ENCODE data around the gene PALB2. TPM values are rescaled to one million over a fixed set of nuclear protein-coding genes. Genes with fewer than 3 reads are reported as not detected.

Gene PALB2
- total and polyA plus RNA-seq, 9 of the 15 experiments (the other 6 are each of a cell fraction or from before 2014, with no cell fraction given) = 7.0 to 25.8 (median 15.2) TPM

DNA sequence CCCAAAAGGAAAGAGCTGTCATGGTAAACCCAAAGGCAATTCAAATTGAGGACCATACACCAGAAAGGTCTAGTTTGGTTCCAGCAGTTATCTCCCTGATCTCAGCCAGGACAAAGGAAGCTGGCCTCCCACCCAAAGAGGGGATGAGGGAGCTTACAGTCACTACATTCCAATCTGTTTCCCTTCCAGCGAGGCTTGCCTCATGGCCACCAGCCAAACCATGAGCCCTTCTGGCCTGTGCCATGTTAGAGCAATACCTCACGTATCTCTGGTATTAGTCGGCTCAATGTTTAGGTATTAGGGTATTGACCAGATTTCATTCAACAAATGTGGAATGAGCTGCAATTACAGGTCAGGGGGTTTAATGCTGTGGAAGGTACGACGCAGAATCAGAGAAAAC, 53.4 kb downstream of the PALB2 start:
- peaks cover 87% of the 10 kb centered on the region for H3K36me3 ChIP-seq (ENCODE audit: control insufficient read depth, insufficient read depth, low read length)
- TF ChIP-seq ZNF583 (CRISPR knock-in tag; IDR thresholded peaks at IDR 0.05) = no peak
- no peak for TF ChIP-seq CHCHD3 (CRISPR knock-in tag; IDR thresholded peaks at IDR 0.05)
- TF ChIP-seq, protein P1, sequence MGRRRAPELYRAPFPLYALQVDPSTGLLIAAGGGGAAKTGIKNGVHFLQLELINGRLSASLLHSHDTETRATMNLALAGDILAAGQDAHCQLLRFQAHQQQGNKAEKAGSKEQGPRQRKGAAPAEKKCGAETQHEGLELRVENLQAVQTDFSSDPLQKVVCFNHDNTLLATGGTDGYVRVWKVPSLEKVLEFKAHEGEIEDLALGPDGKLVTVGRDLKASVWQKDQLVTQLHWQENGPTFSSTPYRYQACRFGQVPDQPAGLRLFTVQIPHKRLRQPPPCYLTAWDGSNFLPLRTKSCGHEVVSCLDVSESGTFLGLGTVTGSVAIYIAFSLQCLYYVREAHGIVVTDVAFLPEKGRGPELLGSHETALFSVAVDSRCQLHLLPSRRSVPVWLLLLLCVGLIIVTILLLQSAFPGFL (CRISPR knock-in tag; IDR thresholded peaks at IDR 0.05) = no peak
- TF ChIP-seq, protein P2, sequence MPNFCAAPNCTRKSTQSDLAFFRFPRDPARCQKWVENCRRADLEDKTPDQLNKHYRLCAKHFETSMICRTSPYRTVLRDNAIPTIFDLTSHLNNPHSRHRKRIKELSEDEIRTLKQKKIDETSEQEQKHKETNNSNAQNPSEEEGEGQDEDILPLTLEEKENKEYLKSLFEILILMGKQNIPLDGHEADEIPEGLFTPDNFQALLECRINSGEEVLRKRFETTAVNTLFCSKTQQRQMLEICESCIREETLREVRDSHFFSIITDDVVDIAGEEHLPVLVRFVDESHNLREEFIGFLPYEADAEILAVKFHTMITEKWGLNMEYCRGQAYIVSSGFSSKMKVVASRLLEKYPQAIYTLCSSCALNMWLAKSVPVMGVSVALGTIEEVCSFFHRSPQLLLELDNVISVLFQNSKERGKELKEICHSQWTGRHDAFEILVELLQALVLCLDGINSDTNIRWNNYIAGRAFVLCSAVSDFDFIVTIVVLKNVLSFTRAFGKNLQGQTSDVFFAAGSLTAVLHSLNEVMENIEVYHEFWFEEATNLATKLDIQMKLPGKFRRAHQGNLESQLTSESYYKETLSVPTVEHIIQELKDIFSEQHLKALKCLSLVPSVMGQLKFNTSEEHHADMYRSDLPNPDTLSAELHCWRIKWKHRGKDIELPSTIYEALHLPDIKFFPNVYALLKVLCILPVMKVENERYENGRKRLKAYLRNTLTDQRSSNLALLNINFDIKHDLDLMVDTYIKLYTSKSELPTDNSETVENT (CRISPR knock-in tag; IDR thresholded peaks at IDR 0.05) = no peak
- TF ChIP-seq ZNF134 (CRISPR knock-in tag; conservative IDR thresholded peaks at IDR 0.05) = no peak
- no peak for TF ChIP-seq ZNF174 (CRISPR knock-in tag; IDR thresholded peaks at IDR 0.05)
- TF ChIP-seq CREM (IDR thresholded peaks at IDR 0.05; ENCODE audit: low read depth) = no peak
- TF ChIP-seq HNRNPUL1 (IDR thresholded peaks at IDR 0.05; ENCODE audit: low read length) = no peak
- TF ChIP-seq, protein P3, sequence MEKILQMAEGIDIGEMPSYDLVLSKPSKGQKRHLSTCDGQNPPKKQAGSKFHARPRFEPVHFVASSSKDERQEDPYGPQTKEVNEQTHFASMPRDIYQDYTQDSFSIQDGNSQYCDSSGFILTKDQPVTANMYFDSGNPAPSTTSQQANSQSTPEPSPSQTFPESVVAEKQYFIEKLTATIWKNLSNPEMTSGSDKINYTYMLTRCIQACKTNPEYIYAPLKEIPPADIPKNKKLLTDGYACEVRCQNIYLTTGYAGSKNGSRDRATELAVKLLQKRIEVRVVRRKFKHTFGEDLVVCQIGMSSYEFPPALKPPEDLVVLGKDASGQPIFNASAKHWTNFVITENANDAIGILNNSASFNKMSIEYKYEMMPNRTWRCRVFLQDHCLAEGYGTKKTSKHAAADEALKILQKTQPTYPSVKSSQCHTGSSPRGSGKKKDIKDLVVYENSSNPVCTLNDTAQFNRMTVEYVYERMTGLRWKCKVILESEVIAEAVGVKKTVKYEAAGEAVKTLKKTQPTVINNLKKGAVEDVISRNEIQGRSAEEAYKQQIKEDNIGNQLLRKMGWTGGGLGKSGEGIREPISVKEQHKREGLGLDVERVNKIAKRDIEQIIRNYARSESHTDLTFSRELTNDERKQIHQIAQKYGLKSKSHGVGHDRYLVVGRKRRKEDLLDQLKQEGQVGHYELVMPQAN (IDR thresholded peaks at IDR 0.05; ENCODE audit: borderline replicate concordance) = no peak
- TF ChIP-seq ZNF121 (CRISPR knock-in tag; conservative IDR thresholded peaks at IDR 0.05) = no peak
- TF ChIP-seq SIX5 (IDR thresholded peaks at IDR 0.05; ENCODE audit: borderline replicate concordance in 1 of 2, insufficient read depth in 1 of 2, low read depth in 1 of 2, low read length in 2 of 2) = no peak
- no peak for TF ChIP-seq TAL1 (IDR thresholded peaks at IDR 0.05)
- no peak for TF ChIP-seq ARNT (IDR thresholded peaks at IDR 0.05)

More for the DNA sequence above, 53.4 kb downstream of the PALB2 start:
- ChIA-PET POLR2A (interaction anchor here (0.6 kb wide), 1 partner anchor 553 kb away, joined by 3 read pairs; no protein-coding TSS in a partner anchor), CTCF (ENCODE audit: low intra/inter-chr PET ratio) (no interaction called here)
- no peak overlapping the region; a peak in 1 of 4 replicates for H3K9ac ChIP-seq (ENCODE audit: insufficient read depth in 1 of 2, low read depth in 2 of 2, low read length in 2 of 2)
- in situ Hi-C loops (cut with MboI) = no loop called here
- H3K79me2 ChIP-seq (ENCODE audit: control insufficient read depth, insufficient read depth, low read length) = peaks cover 59% of the 10 kb centered on the region
- no peak overlapping the region for H3K27ac ChIP-seq (ENCODE audit: extremely low read depth, low read depth, low read length)
- 85% methylated on average over 3 of the region's 5 CpGs for WGBS (ENCODE audit: insufficient coverage, low coverage, missing lambda C conversion rate)
- ATAC-seq (no peak), DNase-seq (ENCODE audit: extremely low read depth in 1 of 4, low spot score in 3 of 4) (no peak), FAIRE-seq (no peak)
- H3K4me1 ChIP-seq (replicated peaks in 1 of 2; ENCODE audit: control insufficient read depth in 2 of 2, insufficient read depth in 2 of 2, low read length in 2 of 2) = no peaks in the 10 kb centered on the region; a peak in 1 of 5 replicates
- H3K9me1 ChIP-seq (ENCODE audit: control insufficient read depth, insufficient read depth, low read length) = no peaks in the 10 kb centered on the region
- no TSS peak for BruUV-seq (replicated peaks)
- no peaks in the 10 kb centered on the region for H3K27me3 ChIP-seq (ENCODE audit: control insufficient read depth in 2 of 2, insufficient read depth in 2 of 2, low read length in 2 of 2)
- intact Hi-C loops (cut with micrococcal nuclease) = no loop called here
- H3K4me3 ChIP-seq = no peak overlapping the region
- H2AFZ ChIP-seq (ENCODE audit: low read depth, low read length) = no peak overlapping the region
- no peak overlapping the region for H3K4me2 ChIP-seq (ENCODE audit: insufficient read depth, low read length)
- peaks cover 4% of the 10 kb centered on the region for H4K20me1 ChIP-seq (replicated peaks; ENCODE audit: control insufficient read depth, insufficient read depth, low read length)
- H3K9me3 ChIP-seq (replicated peaks; ENCODE audit: control insufficient read depth, insufficient read depth, low read depth, low read length) = no peaks in the 10 kb centered on the region

Measured in K562 (cell line).